Stimulated activated CD4-positive, alpha-beta T cell treated with anti-CD3 and anti-CD28 coated beads, Interleukin-15, amount 100 ng/mL, for 48 hours (primary cell): Measurements from ENCODE around the gene FAM240A.

ENCODE experiments used
- DNase-seq, 2 donors: peaks; one replicate each; pipeline ENCODE4 v3.0.0-alpha.2; 2020; ENCODE audit warnings: low read depth in 2 of 2

Gene FAM240A

GRCh38 chr3:46674031-46674845 lies 61.9 kb downstream of the FAM240A start:
- no peak for DNase-seq

- DNase-seq = no peak
These were observed 63.1 kb downstream of the FAM240A start for GRCh38 chr3:46675426-46675825.
